GM12891 (cell line): ENCODE results near the gene TBC1D8.

Experiments used
- DNase-seq: peaks from one replicate; pipeline ENCODE4 v3.0.0; 2011; ENCODE audit warnings: low spot score; ENCODE audit not compliant: insufficient read length
- FAIRE-seq: peaks from 2 replicates; lab custom pipeline; 2011; peaks lifted over from hg19 to GRCh38; lab: Jason Lieb, UNC
- PAX5 ChIP-seq: IDR thresholded peaks from 2 replicates; pipeline ENCODE4 v1.6.1; 2011; ENCODE audit warnings: low read length, moderate library complexity, mild to moderate bottlenecking; ENCODE audit not compliant: insufficient read depth, severe bottlenecking
- POLR2A ChIP-seq: IDR thresholded peaks from 2 replicates; pipeline ENCODE4 v1.6.1; 2011; ENCODE audit warnings: low read depth, low read length, control low read depth
- POLR2AphosphoS5 ChIP-seq: IDR thresholded peaks from 2 replicates; pipeline ENCODE4 v1.6.1; 2011; ENCODE audit warnings: low read depth, low read length, control low read depth
- POU2F2 ChIP-seq: IDR thresholded peaks from 2 replicates; pipeline ENCODE4 v1.6.1; 2011; ENCODE audit warnings: low read depth, mild to moderate bottlenecking, control low read depth, low read length, moderate library complexity
- SPI1 ChIP-seq: IDR thresholded peaks from 2 replicates; pipeline ENCODE4 v1.6.1; 2011; ENCODE audit warnings: low read depth, low read length, control low read depth
- TAF1 ChIP-seq: IDR thresholded peaks from 2 replicates; pipeline ENCODE4 v1.6.1; 2011; ENCODE audit warnings: low read depth, low read length, control low read depth

TBC1D8 gene

GRCh38 chr2:101004620-101005325, 146.4 kb downstream of the TBC1D8 start:
- DNase-seq (no peak), FAIRE-seq (no peak)
- TF ChIP-seq POU2F2 = no peak
- TF ChIP-seq POLR2A = 0 out of 2 replicates have a peak, but pooled peaks have one; percentile 28

- TF ChIP-seq SPI1 (no peak), POU2F2 (no peak), POLR2AphosphoS5 (no peak; the same call in 1 of the 2 replicates), POLR2A (no peak), TAF1 (no peak), PAX5 (no peak)
- FAIRE-seq (no peak), DNase-seq (no peak)
Observed at GRCh38 chr2:101003278-101003775, 147.9 kb downstream of the TBC1D8 start.

GRCh38 chr2:101002562-101003277, 148.5 kb downstream of the TBC1D8 start:
- DNase-seq (no peak), FAIRE-seq (peak; percentile 59)
- TF ChIP-seq TAF1 (no peak), POLR2AphosphoS5 (no peak; the same call in 1 of the 2 replicates), POU2F2 (no peak)

DNA sequence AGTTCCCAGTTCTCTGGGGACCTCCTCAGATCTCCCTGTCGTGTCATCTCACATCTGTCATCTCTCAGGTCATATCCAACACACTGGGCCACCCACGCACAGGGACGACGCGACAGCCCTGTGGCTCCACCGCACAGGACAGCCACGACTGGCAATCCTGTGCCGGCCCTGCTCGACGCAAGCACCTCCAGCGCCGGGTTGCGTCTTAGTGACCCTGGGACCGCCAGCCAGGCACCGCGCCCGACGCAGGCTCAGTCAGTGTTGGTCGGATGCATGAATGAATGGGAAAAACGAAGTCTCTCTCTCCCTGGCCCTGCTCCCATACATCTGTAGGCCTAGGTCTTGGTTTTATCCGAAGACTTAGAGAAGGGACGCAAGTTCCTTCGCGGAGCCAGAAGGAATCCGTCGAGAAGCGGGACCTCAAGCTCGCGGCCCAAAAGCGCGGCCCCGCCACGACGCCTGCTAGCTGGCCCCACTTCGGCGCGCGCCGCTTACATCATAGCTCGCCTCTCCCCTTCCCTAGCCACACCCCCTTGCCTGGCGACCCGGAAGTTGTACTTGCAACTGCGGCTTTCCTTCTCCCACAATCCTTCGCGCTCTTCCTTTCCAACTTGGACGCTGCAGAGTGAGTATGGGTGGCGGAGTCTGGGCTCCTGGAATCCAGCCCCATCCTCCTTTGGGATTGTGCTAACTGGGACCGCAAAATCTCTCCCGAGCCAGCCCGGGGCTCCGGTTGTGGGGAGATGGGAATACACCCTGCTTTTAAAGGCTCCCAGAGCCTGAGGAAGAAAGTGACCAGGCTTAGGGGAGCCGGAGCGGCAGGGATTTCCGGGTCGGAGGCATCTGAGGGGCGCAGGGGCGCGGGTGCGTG, 149.3 kb downstream of the TBC1D8 start, which contains the start of gene RPL31:
Gene RPL31 (plus strand): TSS at position 599 of the 871 bp plus-strand sequence. CDS start 413 bp downstream, outside the sequence.
- peak; percentile 99 for DNase-seq
- peak; percentile 94 for TF ChIP-seq POU2F2
- TF ChIP-seq TAF1 = peak; percentile 100
- TF ChIP-seq PAX5 = no peak
- peak; percentile 99 for TF ChIP-seq POLR2AphosphoS5
- TF ChIP-seq POLR2A = peak; percentile 99
- TF ChIP-seq SPI1 = 0 out of 2 replicates have a peak, but pooled peaks have one; percentile 29
- peak; percentile 93 for FAIRE-seq

- TF ChIP-seq SPI1 (no peak), POLR2AphosphoS5 (no peak), PAX5 (no peak), POLR2A (no peak), TAF1 (no peak), POU2F2 (no peak)
- DNase-seq (no peak), FAIRE-seq (no peak)
Observed at GRCh38 chr2:100999995-101000394, 151.2 kb downstream of the TBC1D8 start.

DNA sequence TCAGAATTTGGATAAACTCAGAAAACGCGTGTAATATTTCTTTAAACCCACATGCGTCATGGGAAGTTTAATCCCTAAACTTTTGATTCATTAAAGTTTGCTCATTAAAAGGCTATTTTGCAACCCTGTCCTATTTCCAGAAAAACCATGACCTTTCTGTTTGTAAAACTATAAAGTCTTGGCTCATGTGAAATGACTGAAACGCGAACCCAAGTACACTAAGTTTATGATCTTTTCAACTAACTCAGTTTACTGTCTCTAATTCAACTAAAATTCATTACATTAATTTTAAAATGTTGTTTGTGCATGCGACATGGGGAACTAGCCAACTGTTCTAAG, 153.0 kb downstream of the TBC1D8 start:
- TF ChIP-seq PAX5 (no peak), TAF1 (no peak), POU2F2 (no peak), POLR2AphosphoS5 (no peak), POLR2A (no peak), SPI1 (no peak)
- no peak for DNase-seq
- no peak for FAIRE-seq

DNA sequence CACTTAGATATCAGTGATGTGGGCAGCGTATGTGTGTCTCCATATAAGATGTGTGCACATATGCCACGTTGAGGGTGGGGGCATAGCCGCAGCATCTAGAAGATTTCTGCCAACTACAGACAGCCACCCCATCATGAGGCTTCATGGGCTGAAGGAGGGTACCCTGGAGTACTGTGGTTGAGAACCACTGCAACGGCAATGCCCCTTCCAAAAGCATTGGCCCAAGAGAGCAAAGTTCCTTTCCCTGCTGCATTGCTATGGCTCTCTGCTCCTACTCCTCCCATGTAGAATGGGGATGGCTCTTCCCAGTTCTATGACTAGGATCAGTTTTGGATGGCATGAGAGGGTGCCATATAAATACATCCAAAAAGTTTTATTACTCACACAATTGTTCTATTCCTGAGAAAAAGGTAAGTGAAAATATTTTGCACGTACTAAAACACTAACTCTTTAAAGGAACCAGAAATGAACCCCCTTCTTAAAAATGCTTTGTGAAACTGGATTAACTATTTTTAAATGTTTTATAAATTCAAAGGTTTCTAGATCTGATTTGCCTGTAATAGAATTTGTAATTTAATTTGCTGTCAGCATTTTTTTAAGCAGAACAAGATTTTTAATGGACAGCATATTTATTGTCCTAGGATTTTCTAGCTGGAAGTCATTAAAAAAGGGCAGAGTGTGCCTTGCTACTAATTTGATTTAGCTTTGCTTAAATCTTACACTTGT, 153.5 kb downstream of the TBC1D8 start:
- no peak for FAIRE-seq
- DNase-seq = no peak
- TF ChIP-seq PAX5 = no peak

GRCh38 chr2:100995309-100996075, 155.7 kb downstream of the TBC1D8 start:
- no peak for DNase-seq
- TF ChIP-seq POLR2A = no peak
- TF ChIP-seq PAX5 = no peak
- no peak for TF ChIP-seq SPI1
- TF ChIP-seq TAF1 = no peak
- TF ChIP-seq POU2F2 = no peak
- no peak for TF ChIP-seq POLR2AphosphoS5
- FAIRE-seq = no peak

DNA sequence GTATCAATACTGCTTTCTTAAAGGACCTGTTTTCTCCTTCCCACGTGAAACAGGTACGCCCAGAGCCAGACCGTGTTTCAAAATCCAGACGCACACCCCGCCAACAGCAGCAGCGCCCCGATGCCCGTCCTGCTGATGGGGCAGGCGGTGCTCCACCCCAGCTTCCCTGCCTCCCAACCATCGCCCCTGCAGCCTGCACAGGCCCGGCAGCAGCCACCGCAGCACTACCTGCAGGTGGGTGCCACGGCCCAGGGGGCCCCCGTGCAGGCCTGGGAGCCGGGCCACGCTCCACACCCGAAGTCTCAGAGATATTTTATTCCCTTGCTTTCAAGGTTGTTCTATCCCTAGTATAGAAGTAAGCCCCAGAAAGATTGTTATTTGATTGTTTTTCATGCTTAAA, 157.9 kb downstream of the TBC1D8 start:
- DNase-seq (no peak), FAIRE-seq (no peak)
- TF ChIP-seq TAF1 (no peak), POLR2A (no peak), PAX5 (no peak), POU2F2 (no peak), POLR2AphosphoS5 (no peak), SPI1 (no peak)
